ENCODE measurements around the gene PAX7.

The PAX7 gene

DNA sequence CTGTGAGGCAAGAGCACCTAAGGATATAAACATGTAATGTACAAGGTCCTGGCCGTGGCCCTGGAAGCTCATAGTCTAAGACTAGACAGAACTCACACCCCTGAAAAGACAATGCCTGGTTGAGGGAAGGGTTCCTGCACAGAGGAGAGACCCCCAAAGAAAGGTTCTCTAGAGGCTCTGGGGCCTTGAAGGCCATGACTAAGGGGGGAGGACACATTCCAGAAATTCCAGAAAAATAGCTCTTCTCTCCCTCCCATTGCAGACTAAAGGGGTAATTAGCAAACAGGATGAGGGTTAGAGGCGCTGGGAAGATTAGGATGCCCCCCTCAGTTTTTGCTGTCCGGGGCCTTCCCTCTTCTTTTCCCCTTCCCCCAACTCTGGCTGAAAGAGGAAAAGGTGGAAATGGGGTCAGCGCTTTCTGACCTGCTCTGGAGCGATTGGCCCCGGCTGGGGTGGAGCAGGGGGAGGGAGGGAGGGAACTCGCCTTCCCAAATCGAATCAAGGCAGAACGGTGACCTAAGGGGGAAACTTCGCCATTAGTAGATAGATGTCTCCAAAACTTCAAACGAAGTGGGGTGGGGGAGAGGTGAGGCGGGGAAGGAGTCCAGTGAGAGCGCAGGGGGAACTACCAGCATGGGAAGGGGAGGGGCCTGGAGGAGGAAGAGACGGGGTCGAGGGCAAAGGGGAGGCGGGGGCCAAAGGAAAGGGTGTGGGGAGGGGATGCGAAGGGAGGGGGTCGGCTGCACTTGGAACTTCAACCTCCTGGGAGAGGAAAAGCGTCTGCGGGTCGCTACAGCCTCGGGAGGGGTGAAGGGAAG, 11.8 kb downstream of the PAX7 start:
- DNase-seq = no peak

DNA sequence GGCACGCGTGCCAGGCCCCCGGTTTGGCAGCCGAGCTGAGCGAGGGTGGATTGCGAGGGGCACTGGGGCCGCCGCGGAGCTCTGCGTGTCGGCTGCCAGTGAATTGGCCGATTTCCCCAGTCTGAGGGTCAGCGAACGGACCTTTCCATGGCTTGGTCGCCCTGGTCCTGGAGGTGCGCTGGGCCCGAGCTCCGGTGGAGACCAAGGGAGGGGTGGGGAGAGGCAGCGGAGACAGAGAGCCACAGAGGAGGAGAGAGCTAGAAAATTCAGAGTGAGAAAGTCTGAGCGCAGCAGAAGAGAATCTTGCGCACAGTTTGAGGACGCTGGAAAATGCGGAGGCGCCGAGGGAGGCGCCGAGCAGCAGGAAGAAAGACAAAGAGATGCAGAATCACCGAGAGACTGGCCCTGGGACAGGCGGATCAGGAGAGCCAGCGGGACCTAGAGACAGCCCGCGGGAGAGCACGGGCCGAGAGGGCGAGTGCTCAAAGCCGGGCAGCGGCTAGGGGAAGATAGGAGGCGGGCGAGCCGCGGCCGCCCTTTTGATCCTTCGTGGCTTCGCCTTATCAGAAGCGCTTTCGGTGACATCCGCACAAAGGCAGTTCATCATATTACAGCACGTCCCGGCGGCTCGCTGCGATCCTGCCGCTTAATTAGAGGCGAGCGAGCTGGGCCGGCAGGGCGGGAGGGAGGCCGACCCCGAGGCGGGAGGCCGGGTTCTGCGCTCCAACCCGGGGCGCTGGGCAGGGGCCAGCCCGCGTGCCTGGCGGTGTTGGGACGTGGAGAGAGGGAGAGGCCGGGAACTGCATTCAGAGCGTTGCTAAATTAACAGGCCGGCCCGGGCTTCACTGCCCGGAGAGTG, 12.7 kb downstream of the PAX7 start:
- no peak for DNase-seq

DNA sequence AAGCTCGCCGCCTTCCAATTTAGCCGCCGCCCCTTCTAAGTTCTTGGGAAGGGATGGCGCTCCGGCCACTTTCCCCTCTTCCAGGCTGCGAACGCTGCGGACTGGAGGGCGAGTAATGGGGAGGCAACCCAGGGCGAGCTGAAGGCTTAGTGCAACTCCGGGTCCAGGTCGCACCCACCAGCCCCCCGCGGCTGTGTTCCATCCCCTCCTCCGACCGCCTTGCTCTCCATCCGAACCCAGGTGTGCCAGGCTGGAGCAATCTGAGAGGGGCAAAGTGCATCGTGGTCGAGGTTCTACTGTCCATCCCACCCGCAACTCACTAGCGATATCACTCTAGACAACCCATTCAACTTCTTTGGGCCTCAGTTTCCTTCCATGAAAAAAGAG, 13.4 kb downstream of the PAX7 start:
- no peak for DNase-seq

DNA sequence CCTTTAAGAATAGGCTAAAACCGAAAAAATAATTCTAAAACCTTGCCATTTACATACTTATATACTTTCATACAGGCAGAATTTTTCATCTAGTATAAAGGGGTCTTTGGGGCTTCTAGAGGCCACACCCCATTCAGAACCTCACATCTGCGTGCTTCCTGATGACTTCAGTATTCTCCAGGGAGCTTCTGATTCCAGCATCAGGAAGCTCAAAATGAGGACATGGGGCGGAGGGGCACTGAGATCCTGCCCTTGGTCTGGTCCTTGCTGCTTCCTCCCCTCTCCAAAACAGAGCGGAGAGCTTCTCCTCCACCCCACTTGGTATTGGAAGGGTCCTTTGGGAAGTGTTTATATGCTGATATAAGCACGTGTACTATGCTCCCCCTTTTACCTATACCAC, 13.8 kb downstream of the PAX7 start:
- no peak for DNase-seq

DNA sequence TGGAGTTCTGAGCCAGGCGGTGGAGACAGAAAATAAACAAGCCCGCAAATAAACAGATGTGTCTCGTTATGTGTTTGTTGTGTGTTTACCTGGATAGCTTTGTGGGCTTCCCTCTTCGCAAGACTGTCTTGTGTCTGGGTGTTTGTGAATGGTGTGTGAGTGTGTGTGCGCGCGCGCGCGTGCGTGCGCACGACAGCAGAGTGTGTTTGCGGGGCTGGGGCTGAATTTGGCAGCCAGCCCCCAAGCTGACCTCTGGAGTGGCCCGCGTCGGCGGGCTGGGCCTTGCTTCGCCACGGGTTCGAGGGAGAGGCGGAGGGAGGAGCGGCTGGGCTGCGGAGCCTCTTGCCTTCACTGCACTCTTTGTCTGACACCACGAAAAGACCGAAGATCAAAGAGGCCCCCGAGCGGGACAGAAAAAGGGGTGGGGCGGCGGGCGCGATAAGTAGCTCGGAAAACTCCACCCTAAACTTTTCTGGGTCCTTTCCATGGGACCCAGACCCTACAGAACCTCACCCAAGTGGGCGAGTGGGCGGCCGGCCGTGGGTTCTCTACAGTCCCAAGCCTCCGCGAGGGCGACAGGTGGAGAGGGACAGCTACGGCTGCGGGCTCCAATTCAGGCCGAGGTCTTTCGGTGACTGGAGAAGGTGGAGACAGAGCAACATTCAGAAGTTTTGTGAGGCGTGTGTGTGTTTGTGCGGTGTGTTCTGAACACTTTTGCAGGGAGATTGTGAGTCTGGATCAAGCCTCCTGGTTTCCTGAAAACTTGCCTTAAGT, 14.5 kb downstream of the PAX7 start:
- no peak for DNase-seq

DNA sequence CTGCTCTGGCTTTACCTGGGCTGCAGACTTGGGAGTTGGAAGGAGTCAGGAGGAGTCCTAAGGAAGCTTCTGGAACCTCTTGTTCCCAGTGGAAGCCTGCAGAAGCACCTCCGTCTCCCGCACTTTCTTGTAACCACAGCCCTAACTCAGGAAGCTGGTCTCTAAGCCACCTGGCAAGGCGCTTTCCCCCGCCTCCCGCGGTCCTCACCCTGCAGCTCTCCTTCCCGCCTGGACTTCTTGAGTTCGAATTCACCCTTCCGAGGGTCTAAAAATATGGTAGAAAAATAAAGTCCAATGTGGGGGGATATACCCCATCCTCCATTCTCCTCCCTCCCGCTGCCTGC, 15.1 kb downstream of the PAX7 start:
- no peak for DNase-seq

DNA sequence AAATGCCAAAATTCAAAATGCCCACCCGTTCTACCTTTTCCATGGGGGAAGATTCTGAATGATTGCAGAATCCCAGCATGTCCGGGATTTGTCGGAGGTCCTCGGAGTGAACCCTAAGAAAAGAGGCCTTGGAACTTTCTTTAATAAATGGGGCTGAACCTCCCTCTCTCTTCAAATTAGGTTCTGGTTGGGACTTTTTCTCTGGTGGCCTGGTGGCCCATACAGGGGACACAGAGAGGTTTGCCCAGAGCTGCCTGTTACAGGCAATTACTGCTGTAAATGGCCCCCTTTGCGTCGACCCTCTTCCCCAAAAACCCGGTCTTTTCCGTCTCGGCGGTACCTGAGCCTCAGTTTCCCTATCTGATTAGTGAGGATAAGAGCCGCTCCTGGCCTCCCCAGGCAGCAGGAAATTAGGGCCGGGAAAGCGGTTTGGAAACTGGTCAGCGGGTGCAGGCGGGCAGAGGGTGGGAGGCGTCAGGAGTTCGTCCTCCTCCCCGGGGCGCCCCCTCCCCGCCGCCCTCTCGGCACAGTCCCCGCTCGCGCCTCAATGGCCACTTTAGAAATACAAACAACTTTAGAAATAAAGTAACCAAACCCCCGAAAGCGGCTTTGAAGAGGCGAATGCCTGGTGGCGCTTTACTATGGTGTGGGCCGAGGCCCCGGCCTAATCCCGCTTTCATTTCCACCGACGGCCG, 15.6 kb downstream of the PAX7 start:
- DNase-seq = no peak

DNA sequence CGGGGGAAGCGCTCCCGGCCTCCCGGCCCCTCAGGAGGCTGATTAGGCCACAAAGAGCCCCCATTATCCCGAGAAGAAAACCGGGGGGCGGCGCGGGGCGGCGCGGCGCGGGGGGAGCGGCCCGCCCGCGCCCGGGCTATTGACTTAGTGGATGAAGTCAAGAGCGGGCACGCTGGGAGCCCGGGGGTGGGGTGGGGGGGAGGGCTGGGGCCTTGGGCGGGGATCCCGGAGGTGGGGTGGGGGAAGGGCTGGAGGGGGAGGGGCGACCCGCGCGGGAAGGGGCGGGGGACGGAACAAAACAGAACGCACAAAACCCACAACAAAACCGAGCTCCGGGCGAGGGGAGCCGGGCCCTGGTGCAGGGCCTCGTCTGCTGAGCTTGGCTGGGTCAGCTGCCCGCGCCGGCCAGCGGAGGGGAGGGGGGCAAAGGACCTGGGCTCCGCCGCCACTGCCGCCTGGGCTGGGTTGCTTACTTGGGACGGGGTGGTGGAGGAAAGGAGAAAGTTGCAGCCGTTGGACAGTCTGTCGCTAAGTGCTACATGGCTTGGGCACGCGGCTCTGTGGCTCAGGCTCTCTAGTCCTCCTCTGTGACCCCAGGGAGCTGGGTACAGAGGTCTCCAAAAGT, 16.3 kb downstream of the PAX7 start:
- no peak for DNase-seq

DNA sequence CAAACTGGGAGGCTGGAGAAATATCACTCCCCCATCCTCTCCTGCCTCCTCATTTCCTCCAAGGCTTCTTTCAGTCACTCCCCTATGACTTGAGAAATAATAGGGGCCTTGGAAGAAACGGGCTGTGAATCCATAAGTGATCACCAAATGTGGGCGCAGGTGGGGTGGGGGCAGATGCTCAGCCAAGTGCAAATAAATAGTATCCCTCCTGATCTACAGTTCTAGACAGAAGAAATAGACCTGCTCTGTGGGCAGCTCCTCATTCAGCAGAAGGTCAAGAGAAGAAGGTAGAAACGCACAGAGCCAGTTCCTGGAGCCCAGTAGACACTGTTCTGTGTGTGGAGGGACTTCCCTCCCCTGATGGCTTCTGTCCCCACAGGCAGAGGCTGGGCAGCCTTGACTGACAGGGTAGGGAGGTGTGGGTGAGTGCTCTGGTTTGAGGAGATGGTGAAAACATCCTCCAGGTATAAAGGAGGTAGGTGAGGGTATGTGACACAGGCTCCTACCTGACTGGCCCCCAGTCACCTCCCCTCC, 17.1 kb downstream of the PAX7 start:
- DNase-seq = no peak

DNA sequence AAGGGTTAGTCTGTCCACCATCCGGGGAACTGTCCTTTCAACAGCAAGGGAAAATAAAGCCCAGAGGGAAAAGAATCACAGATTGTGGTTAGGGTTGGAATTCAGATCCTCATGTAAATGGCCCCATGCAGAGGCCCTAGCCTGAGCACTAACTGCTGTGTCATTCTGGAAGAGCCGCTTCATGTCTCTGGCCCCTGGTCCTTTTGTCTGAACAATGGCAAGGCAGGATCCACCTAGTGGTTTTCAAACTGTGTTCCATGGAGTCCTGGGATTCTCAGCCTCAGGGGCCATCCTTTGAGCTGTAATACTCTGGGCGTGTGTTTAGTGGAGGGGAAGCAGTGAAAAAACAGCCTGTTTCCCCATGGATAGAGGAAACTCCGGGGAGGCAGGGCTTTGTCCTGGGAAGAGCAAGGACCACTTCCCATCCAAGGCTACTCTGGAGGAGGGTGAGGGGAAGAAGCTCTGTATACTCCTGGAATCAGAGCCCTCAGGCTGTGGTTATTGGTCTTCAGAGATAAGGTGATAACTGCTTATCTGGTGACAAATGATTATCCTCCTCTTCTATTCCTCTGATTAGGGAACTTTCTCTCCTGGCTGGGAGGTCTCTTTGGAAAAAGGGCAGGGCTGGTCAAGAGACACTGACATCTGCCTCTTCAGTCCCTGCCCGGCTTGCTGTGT, 19.2 kb downstream of the PAX7 start:
- DNase-seq = no peak

DNA sequence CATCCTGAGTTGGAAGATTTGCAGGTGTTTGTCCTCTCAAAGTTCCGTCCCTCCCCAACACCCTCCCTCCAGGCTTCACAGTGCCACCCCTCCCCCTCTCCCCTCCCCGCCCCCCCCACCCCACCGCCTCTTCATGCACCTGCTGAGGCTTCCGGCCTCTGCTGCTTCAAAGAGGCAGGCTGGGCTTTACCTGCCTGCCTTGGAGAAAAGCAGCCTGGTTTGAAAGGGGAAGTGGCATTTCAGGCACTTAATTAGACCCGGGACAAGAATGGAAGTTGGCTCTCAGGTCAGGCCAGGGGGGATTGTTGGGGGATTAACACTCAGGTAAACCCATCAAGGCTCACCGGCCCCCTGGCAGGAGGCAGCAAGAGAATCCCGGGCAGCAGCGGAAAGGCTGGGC, 21.1 kb downstream of the PAX7 start:
- DNase-seq = no peak

DNA sequence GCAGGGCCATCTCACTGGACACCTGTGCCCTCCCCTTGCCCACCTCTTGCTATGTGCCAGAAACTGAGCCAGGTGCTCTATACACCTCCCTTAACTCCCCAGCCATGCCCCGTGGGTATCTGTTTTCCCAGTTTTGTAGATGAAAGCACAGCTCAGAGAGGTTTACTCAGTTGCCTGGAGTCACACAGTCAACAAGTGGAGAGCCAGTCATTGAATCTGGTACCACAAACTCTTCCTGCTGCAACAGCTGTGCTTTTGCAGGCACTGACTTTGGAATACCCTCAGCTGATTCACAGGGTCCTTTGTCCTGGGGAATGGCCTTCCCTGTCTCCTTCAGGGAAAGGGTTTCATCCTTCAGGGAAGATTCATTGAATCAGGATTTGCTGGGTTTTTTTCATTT, 22.1 kb downstream of the PAX7 start:
- DNase-seq = no peak

DNA sequence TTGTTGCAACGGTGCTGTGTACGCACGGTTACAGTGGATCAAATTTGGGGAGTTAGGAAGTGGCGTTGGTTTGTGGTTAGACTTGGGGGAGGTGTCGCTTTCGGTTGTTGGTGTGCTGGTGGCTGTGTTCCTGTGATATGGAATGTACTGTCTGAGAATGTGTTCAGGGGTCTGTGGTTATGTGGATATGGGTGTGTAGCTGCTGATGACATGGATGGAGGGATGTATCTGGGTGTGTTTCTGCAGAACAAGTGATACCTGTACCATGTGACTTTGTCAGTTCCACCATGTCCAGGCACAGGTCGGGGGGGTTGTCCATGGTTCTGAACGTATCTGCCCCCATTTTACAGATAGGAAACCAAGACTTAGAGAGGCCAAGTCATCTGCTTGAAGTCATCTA, 22.7 kb downstream of the PAX7 start:
- DNase-seq = no peak

DNA sequence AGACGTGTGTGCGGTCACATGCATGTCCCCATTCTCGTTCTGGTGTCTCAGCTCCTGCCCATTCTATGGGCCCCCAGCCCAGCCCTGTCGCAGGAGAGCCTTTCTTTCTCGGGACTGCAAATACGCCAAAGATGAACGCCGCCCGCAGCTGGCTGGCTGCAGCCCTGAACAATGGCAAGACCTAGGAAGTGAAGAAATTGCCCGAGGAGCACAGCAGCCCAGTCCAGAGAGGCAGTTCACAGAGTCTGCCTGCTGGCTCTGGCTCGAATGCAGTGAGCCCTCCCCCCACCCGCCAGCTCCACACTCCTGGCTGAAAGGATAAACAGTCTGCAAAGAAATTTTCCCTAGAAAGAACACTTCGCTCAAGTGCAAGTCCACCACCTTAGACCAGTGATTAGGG, 23.3 kb downstream of the PAX7 start:
- DNase-seq = no peak

DNA sequence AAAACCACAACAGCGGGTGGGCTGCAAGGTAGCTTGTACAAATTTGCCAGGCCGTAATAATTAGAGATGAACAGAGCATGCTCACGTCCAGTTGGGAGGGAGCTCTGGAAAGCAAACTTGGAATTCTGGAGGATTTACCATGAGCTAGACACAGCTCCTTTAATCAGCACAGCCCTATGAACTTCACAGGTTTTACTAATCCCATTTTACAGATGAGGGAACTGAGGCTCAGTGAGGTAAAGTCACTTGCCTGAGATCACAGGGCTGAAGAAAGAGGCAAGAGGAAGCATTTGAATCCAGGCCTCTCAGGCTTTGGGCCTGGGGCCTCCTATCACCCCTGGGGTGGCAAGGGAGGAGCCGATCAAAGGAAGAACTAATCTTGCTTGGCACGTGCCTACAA, 24.0 kb downstream of the PAX7 start:
- DNase-seq = no peak

DNA sequence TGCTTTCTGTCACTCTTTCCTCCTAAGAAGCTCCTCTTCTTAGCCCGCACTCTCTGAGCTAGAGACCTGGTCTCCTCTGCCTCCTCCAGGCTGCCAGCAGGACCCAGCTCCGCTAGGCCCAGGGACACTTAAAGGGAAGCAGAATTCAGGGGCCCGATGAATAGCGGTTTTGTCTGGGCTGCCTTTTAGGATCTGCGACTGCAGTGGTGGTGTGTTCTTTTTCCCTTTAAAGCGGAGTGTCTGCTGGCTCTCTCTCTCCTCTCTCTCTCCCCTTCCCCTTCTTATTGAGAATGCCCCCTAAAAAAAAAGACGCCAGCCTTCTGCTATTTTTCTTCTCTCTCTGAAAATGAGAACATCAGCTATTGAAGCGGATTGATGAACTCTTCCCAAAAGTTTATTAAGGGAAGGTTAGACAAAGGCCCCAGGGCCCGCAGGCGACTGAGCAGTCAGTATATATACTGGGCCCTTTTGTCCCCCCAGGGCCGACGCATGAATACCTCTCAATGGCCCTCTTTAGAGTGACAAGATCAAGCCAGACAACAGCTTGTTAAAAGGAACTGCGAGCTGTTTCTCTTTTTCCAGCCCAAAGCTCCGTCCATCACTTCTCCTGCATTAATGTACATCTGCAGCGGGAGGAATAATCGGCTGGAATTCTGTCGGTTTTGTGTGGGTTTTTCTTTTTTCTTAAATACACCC, 27.0 kb downstream of the PAX7 start:
- DNase-seq = no peak

DNA sequence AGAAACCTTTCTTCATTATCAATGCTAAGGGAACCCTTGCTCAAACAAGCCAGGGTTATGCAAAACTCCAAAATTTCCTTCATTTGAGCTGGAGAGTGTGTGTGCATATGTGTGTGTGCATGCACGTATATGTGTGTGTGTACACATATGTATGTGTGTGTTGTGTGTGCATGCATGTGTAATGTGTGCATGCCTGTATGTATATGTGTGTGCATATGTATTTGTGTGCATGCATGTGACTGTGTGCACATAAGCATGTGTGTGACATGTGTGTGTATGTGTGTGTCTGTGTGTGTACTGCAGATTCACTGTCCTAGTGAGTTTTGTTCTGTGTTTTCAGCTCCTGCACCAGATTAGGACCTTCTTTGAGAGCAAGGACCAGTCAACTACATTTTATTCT, 28.2 kb downstream of the PAX7 start:
- DNase-seq = no peak

DNA sequence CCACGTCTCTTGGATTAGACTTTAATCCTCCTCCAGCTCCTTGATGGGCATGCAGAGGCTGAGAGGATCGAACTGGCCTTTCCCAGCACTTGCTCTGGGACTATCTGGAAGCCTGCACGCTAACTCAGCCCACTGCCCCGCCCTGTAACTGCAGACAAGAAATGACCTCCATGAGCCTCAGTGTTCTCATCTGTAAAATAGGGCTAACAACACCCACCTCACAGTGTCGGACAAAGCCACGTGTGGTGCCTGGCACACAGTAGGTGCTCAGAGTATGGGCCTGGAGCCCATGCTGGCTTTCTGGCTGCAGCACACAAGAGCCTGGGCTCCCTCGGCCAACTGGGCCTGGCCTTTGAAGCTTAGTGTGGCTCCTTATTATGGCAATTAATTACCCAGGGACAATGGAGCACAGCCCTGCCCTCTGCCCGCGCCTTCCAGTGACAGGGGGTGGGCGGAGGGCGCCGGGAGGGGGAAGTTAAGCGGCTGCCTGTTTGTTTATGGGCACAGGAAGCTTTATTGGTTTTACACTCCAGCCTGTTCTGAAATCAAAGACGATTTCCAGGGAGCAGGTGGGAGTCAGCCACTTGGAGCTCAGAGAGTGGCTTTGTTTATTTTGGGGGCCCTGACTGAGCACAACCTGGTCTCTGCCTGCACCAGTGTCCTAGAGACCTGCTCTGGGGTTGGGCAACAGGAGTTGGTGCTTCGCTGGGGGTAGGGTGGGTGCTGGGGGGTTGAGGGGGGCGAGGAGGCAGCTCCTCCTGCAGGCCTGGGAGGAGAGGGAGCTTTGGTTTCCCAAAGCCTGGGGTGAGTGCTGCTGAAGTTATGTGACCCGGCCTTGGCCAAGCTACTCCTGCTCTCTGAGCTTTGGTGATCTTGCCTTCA, 31.0 kb downstream of the PAX7 start:
- peak; percentile 47 for DNase-seq

DNA sequence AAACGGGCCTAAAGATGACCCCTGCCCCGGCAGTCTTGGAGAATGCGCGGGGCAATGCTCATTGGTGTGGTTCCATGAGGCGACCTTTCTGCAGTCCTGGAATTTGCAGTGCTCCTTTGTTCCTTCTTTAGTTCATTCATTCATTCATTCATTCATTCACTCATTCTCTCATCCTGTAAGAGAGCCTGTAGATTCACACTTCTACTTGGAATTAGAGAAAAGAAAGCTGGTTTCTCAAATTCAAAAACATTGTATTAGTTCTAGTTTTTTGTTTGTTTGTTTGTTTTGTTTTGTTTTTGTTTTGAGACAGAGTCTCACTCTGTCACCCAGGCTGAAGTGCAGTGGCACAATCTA, 31.6 kb downstream of the PAX7 start:
- no peak for DNase-seq

DNA sequence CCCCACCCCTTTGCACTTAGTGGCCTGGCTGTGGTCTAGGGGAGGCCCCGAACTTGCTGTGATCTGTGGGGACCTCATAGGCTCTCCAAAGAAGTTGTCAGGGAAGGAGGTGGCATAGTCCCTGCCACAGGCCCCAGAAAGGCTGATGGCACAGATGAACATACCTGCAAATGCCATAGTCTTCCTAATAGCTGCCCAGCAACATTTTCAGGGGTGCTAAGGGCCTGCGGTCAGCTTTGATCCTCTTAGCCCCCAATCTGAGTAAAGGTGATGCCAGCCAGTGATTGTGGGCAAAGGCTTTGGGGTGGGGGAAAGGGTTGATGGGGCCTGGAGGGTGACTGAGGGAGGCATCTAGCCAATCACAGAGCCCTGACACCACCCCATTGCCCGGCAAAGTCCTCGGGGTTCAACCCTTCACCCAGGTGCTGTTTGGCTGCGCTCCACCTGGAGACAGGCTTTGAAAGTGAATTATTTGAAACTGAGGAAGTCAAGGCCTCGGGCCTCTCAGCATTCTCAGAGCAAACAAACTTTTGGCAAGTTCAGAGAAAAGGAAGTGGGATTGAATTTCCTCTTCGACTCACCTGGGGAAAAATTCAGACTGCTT, 35.8 kb downstream of the PAX7 start:
- peak; percentile 26 for DNase-seq
